Smooth muscle cell (in vitro differentiated cells): Measurements from ENCODE around the gene ARHGEF25. TPM values are rescaled to one million over a fixed set of nuclear protein-coding genes. Genes with fewer than 3 reads are reported as not detected.

Experiments
- DNase-seq: peaks from one replicate; lab custom pipeline; 2025; ENCODE audit not compliant: unreplicated experiment; lab: John Stamatoyannopoulos, UW
- H2AFZ ChIP-seq: fragments of 200-600 bp; sonication (generic); 2 replicates; pipeline ENCODE4 v1.6.0; 2016; ENCODE audit warnings: antibody characterized with exemption, low read depth, mild to moderate bottlenecking
- H3F3A ChIP-seq: fragments of 200-600 bp; sonication (generic); 2 replicates; pipeline ENCODE4 v1.6.0; 2017; ENCODE audit warnings: antibody characterized with exemption, low read depth
- H3K27ac ChIP-seq: fragments of 200-600 bp; sonication (generic); 2 replicates; pipeline ENCODE4 v1.5.1; 2016; ENCODE audit warnings: low read depth, mild to moderate bottlenecking
- H3K27me3 ChIP-seq: fragments of 200-600 bp; sonication (generic); 2 replicates; pipeline ENCODE4 v1.6.1; 2016; ENCODE audit warnings: low read depth, mild to moderate bottlenecking
- H3K36me3 ChIP-seq: fragments of 200-600 bp; sonication (generic); 2 replicates; pipeline ENCODE4 v1.5.1; 2016; ENCODE audit warnings: low read depth
- H3K4me1 ChIP-seq: fragments of 200-600 bp; sonication (generic); 2 replicates; pipeline ENCODE4 v1.5.1; 2016; ENCODE audit warnings: low read depth
- H3K4me2 ChIP-seq: fragments of 200-600 bp; sonication (generic); 2 replicates; pipeline ENCODE4 v1.6.0; 2016; ENCODE audit warnings: mild to moderate bottlenecking
- H3K4me3 ChIP-seq: fragments of 200-600 bp; sonication (generic); 2 replicates; pipeline ENCODE4 v1.5.1; 2016; ENCODE audit warnings: mild to moderate bottlenecking
- H3K79me2 ChIP-seq: fragments of 200-600 bp; sonication (generic); 2 replicates; pipeline ENCODE4 v1.6.0; 2016; ENCODE audit warnings: low read depth, mild to moderate bottlenecking
- H3K9ac ChIP-seq: fragments of 200-600 bp; sonication (generic); 2 replicates; pipeline ENCODE4 v1.6.0; 2016; ENCODE audit warnings: low read depth
- H3K9me3 ChIP-seq: fragments of 200-600 bp; sonication (generic); replicated peaks from 2 replicates; pipeline ENCODE4 v1.5.1; 2016; ENCODE audit warnings: low read depth
- H4K20me1 ChIP-seq: fragments of 200-600 bp; sonication (generic); 2 replicates; pipeline ENCODE4 v1.6.0; 2016; ENCODE audit warnings: low read depth
- WGBS: methylation state at CpG from one replicate; pipeline ENCODE4 v1.1.7; 2016; ENCODE audit warnings: low lambda C conversion rate; 5-methylcytosine and 5-hydroxymethylcytosine counted together
- polyA plus RNA-seq: library from polyadenylated mRNA; unstranded; fragments of >200 nt; fragmentation: Nextera tagmentation; extraction: Ambion mirVana; gene quantifications from 2 replicates; pipeline ENCODE4 v1.2.1, GENCODE V29; 2016
- total RNA-seq: library from RNA; depleted of rRNA; stranded (reverse); fragments of >200 nt; gene quantifications from 2 replicates; pipeline ENCODE4 v1.2.3, GENCODE V29; 2014
- TF ChIP-seq, protein P1 (sequence below): fragments of 200-600 bp; sonication (generic); IDR thresholded peaks from 2 replicates; pipeline ENCODE4 v1.5.1; 2017; ENCODE audit warnings: borderline replicate concordance, mild to moderate bottlenecking, antibody characterized with exemption; ENCODE audit not compliant: insufficient read depth, poor library complexity, severe bottlenecking

The ARHGEF25 gene
- total and polyA plus RNA-seq, 2 experiments from 2014 or later: 3.8 to 13.9 TPM

DNA sequence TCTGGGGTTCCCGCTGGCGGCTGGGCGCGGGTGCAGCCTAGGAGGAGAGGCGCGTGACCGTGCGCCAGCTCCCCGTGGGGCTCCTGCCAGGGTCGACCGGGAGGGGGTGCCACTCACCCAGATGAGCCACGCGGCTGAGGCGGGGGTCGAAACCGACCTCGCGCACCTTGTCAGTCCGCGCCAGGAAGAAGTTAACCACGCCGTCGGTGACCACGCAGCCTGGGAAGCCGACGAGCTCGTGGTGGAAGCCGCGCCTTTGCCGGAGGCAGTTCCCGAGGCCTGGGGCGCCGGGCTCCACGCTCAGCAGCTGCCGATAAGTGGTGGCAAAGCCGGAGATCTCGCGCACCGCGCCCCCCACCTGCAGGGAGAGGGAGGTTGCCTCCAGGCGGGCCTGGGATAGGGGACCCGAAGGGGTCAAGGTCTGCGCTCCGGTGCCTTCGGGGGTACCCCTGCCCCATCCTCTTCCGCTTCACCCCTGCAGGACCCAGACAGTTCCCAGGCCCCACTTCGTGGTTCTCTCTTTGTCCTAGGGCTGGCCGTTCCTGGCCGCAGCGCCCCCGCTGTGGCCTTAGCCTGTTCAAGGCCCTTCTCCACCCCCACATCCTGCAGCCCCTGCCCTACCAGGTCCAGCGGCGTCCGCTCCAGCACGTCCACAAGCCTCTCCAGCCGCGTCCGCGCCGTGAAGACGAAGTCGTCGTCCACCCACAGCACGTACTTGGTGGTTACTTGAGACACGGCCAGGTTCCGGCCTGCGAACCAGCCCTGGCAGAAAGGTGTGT, 16.5 kb downstream of the ARHGEF25 start:
- TF ChIP-seq, protein P1, sequence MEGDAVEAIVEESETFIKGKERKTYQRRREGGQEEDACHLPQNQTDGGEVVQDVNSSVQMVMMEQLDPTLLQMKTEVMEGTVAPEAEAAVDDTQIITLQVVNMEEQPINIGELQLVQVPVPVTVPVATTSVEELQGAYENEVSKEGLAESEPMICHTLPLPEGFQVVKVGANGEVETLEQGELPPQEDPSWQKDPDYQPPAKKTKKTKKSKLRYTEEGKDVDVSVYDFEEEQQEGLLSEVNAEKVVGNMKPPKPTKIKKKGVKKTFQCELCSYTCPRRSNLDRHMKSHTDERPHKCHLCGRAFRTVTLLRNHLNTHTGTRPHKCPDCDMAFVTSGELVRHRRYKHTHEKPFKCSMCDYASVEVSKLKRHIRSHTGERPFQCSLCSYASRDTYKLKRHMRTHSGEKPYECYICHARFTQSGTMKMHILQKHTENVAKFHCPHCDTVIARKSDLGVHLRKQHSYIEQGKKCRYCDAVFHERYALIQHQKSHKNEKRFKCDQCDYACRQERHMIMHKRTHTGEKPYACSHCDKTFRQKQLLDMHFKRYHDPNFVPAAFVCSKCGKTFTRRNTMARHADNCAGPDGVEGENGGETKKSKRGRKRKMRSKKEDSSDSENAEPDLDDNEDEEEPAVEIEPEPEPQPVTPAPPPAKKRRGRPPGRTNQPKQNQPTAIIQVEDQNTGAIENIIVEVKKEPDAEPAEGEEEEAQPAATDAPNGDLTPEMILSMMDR: no peak
- H3K27me3 ChIP-seq: peaks cover 100% of the 10 kb centered on the region
- no peak overlapping the region for H3K4me3 ChIP-seq
- no peaks in the 10 kb centered on the region for H4K20me1 ChIP-seq
- WGBS: 15% methylated on average over 65 of the region's 67 CpGs
- no peaks in the 10 kb centered on the region for H3K9me3 ChIP-seq
- no peak overlapping the region for H3K4me2 ChIP-seq
- no peak overlapping the region for H3K9ac ChIP-seq
- no peak for DNase-seq
- H3F3A ChIP-seq: no peaks in the 10 kb centered on the region
- H3K27ac ChIP-seq: no peak overlapping the region
- no peak overlapping the region for H2AFZ ChIP-seq
- H3K4me1 ChIP-seq: peaks cover 12% of the 10 kb centered on the region
- H3K36me3 ChIP-seq: no peaks in the 10 kb centered on the region
- H3K79me2 ChIP-seq: no peaks in the 10 kb centered on the region

DNA sequence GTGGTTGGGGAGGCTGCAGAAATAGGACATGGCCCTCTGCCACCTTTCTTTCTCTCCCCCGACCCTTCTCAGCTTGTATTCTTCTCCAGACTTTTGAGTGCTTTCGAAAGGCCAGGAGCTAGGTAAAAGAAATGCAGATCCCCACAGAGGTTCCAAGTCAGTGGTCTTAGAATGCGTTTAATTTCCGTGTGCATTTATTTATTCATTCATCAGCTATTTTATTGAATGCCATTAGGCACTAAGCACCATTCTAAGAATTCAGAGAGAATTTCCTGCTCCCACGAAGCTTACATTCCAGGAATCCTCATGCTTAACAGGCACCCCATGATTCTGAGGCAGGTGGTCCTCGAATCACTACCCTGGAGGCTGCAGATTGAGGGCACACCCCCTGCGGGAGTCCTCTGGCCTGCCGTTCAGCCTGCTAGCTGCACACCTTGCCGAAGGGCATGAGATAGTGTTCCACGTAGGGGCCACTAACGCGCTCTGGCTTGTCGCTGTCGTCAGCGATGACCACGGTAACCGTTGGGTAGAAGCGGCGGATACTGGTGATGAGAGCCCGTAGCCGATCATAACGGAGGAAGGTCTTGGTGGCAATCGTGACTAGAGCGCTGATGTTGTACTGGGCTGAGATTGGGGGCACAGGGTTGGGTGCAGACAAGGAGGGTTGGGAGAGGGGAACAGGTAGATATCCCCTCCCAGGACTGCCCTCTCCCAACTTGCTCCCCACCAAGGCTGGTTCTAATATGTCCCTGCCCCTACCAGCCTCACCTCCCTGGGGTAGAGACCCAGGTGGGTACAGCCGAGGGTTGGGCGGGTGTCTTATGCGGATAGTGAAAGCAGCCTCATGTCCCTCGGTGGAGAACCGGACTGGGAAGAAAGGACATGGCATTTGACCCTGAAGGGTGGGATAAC, 17.3 kb downstream of the ARHGEF25 start:
- Histone ChIP-seq H4K20me1 (no peaks in the 10 kb centered on the region), H2AFZ (no peak overlapping the region), H3K27ac (no peak overlapping the region), H3K36me3 (no peaks in the 10 kb centered on the region), H3F3A (no peaks in the 10 kb centered on the region), H3K9ac (no peak overlapping the region), H3K9me3 (no peaks in the 10 kb centered on the region), H3K4me3 (no peak overlapping the region), H3K4me2 (no peak overlapping the region), H3K27me3 (peaks cover 99% of the 10 kb centered on the region), H3K79me2 (no peaks in the 10 kb centered on the region), H3K4me1 (peaks cover 12% of the 10 kb centered on the region)
- no peak for DNase-seq
- TF ChIP-seq, protein P1: no peak
- 72% methylated on average over 29 of the region's 29 CpGs for WGBS

DNA sequence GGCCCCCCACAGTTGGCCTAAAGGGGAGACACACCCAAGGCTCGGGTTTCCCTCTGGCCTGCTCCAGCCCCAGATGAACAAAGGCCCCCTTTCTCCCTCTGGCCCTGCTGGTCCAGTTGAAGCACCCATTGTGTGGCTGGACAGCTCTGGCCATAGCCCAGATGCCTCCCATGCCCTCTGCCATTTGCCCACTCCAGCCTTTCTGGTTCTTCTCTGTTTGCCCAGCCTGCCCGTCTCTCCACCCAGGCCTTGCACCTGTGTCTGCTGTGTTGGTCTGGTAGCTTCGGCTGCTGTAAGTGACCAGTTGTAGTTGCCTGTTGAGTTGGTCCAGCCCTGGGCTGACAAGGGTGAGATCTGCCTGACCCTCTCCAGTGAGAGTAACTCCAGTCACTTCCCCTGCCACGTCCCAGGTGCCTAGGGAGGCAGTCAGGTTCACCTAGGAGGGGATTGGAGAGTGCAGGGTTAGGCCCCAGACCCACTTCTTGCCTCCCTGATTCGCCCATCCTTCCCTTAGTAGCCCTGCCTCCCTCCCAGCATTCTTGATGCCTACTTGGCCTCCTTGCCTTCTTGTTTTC, 18.7 kb downstream of the ARHGEF25 start:
- Histone ChIP-seq H3K27ac (no peak overlapping the region), H3F3A (no peaks in the 10 kb centered on the region), H3K4me1 (peaks cover 12% of the 10 kb centered on the region), H3K79me2 (no peaks in the 10 kb centered on the region), H3K9me3 (no peaks in the 10 kb centered on the region), H3K4me3 (no peak overlapping the region), H2AFZ (no peak overlapping the region), H3K27me3 (peaks cover 99% of the 10 kb centered on the region), H3K9ac (no peak overlapping the region), H4K20me1 (no peaks in the 10 kb centered on the region), H3K36me3 (no peaks in the 10 kb centered on the region), H3K4me2 (no peak overlapping the region)
- TF ChIP-seq, protein P1: no peak
- 79% methylated on average over 5 of the region's 5 CpGs for WGBS
- no peak for DNase-seq
